ENCODE data around the gene CHST13. TPM values are rescaled to one million over a fixed set of nuclear protein-coding genes. Genes with fewer than 3 reads are reported as not detected.

CHST13 gene
- total RNA-seq, 1 donor from 2014 or later, result not detected

Small RNA genes lying within 50 kb of the gene (small RNA-seq; reads per million reads assigned to genes)
- gene RNA5SP138, result not detected

Other genes with a start within 250 kb of the CHST13 start
- gene KLF15, start 166.7 kb upstream of the CHST13 start, total RNA-seq, result 2.8 TPM
- 2.0 TPM for gene CFAP100, start 129.2 kb upstream of the CHST13 start, total RNA-seq
- gene ZXDC, start 48.3 kb upstream of the CHST13 start, total RNA-seq, result 40.7 TPM
- gene UROC1, start 6.4 kb upstream of the CHST13 start, total RNA-seq, result not detected
- gene C3orf22, start 34.8 kb downstream of the CHST13 start, total RNA-seq, result not detected
- gene TXNRD3, start 131.0 kb downstream of the CHST13 start, total RNA-seq, result 15.3 TPM
- gene CHCHD6, start 180.1 kb downstream of the CHST13 start, total RNA-seq, result 28.2 TPM

Measured in occipital lobe (tissue), 2 donors.